Stimulated activated memory B cell treated with anti-CD40 and anti-IgM and Interleukin-4, amounts not matched to agents 10 μg/mL and 1 μg/mL and 100 μg/mL, for 72 hours (primary cell): ENCODE results near the gene RADIL.
A peak's percentile ranks its signal among the peaks of the same experiment; 100 is the strongest.
"Not testable (repeated sequence)": the region's sequence is repeated elsewhere in the genome, so short reads cannot be mapped to it uniquely, and the experiment has no call there.

Experiments
- ATAC-seq: fragments of 150-1000 bp; cut with Tn5 transposase; 2 replicates; pipeline ENCODE4 v1.10.0; 2021
- H3K27ac Mint-ChIP-seq: one replicate; pipeline ENCODE4 v1.8.0; 2022; ENCODE audit warnings: mild to moderate bottlenecking, mixed read lengths
- H3K27me3 Mint-ChIP-seq: one replicate; pipeline ENCODE4 v1.8.0; 2022; ENCODE audit warnings: mixed read lengths
- H3K36me3 Mint-ChIP-seq: one replicate; pipeline ENCODE4 v1.8.0; 2022; ENCODE audit warnings: mixed read lengths
- H3K4me1 Mint-ChIP-seq: one replicate; pipeline ENCODE4 v1.8.0; 2022; ENCODE audit warnings: mixed read lengths
- H3K4me3 Mint-ChIP-seq: one replicate; pipeline ENCODE4 v1.8.0; 2022; ENCODE audit warnings: mild to moderate bottlenecking, moderate library complexity, mixed read lengths
- H3K9me3 Mint-ChIP-seq: one replicate; pipeline ENCODE4 v1.8.0; 2022; ENCODE audit warnings: mixed read lengths

The RADIL gene, protein sequence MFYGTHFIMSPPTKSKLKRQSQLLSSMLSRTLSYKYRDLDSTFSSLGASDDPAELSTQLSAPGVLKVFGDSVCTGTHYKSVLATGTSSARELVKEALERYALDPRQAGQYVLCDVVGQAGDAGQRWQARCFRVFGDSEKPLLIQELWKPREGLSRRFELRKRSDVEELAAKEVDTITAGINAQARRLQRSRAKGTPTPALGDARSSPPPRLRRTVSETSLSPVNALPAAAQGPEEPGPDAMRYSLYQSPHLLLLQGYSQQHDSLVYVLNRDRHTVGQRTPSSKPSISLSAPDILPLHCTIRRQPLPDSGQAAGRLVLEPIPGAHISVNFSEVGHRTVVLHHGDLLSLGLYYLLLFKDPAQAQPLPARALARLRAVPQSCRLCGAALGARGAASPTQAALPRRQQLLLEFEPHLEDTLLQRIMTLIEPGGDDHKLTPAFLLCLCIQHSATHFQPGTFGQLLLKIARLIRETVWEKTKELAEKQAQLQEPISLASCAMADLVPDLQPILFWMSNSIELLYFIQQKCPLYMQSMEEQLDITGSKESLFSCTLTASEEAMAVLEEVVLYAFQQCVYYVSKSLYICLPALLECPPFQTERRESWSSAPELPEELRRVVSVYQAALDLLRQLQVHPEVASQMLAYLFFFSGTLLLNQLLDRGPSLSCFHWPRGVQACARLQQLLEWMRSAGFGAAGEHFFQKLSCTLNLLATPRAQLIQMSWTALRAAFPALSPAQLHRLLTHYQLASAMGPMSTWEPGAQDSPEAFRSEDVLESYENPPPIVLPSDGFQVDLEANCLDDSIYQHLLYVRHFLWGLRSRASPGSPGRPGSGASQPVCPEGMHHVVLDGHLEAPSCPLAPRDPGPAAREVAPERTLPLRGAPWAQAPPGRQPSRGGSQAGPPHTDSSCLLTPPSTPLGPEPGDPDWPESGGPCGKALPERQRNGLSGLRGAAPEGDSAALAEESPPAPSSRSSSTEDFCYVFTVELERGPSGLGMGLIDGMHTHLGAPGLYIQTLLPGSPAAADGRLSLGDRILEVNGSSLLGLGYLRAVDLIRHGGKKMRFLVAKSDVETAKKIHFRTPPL

DNA sequence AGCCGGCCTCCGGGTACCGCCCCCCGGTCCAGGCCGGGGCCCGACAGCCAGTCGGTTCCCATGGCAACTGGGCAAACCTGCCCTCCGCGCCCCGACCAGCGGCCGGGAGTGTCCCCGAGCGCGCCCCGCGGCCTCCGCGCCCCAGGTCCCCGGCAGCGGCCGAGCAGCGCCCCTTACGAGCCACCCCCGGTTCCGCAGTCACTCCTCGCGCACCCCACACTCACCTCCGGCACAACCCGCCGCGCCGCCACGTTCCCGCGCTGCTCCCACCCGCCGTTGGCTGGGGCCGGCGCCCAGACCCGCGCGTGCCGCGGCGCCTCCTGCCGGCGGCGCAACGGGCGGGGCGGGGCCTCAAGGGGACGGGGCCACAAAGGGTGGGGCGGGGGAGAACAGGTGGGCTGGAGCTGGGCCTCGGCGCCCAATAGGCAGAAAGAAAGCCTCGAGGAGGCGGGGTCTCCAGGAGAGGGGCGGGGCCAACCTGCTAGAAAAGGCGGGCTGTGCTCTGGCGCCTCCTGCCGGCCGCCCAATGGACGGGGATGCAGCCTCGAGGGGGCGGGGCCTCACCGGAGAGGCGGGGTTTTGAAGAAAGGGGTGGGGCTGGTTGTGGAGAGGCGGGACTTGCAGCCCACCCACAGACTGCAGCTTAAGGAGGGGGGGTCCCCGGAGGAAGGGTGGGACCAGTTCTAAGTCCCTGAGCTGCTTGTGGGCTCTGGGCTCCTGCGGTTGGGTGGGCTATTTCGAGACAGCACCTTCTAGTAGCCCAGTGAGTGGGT is at the start of gene RADIL:
Gene RADIL, minus strand, starts transcription at position 345 of the 773 bp plus-strand sequence. CDS start 5,577 bp downstream, outside the sequence.
- H3K4me1 Mint-ChIP-seq: peaks cover 16% of the 10 kb centered on the region
- H3K27ac Mint-ChIP-seq: no peak within 1 kb of the TSS
- no peaks in the 10 kb centered on the region for H3K9me3 Mint-ChIP-seq
- peaks cover 82% of the 10 kb centered on the region for H3K27me3 Mint-ChIP-seq
- H3K4me3 Mint-ChIP-seq: no peak within 1 kb of the TSS
- H3K36me3 Mint-ChIP-seq: no peaks in the 10 kb centered on the region
- peak; percentile 75 for ATAC-seq

DNA sequence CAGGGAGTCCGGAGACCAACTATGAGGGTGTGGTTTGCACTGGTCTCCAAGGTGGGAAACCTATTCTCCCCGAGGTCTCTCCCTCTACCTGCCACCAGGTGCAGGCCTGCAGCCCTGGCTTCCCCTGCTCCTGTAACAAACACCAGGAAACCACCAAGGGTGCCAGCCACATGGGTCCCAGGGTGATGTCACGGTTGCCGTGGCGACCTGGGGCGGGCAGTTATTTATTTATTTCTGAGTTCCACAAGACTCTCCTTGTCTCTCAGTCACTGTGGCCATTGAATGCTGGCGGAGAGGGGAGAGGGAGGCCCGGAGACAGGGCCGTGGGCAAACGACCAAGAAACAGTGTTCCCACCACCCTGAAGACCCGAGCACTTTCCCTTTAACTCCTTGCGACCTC is 48.4 kb upstream of the RADIL start:
- Mint-ChIP-seq H3K9me3 (no peaks in the 10 kb centered on the region), H3K4me3 (no peak overlapping the region), H3K4me1 (no peaks in the 10 kb centered on the region), H3K27ac (no peak overlapping the region), H3K27me3 (peaks cover 19% of the 10 kb centered on the region), H3K36me3 (no peaks in the 10 kb centered on the region)
- no peak for ATAC-seq

DNA sequence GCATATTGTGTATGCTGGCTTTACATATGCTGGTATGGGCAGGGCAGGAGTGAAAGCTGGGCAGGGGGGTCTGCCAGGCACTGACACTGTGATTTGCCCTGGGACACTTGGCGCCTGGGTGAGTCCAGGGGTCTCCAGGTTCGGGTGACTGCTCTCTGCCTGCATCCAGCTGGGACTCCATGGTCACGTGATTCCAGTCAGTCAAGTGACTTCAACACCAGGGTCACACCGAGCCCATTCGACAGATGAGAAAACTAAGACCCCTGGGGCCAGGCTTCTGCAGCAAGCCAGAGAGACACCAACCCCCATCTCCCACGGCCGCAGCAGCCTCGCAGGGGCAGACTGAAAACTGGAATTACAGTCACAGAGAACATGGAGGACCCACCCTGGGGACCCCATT is 45.5 kb upstream of the RADIL start:
- H3K4me1 Mint-ChIP-seq: no peaks in the 10 kb centered on the region
- H3K9me3 Mint-ChIP-seq: no peaks in the 10 kb centered on the region
- H3K4me3 Mint-ChIP-seq: no peak overlapping the region
- ATAC-seq: no peak
- no peaks in the 10 kb centered on the region for H3K36me3 Mint-ChIP-seq
- H3K27ac Mint-ChIP-seq: no peak overlapping the region
- H3K27me3 Mint-ChIP-seq: peaks cover 28% of the 10 kb centered on the region

DNA sequence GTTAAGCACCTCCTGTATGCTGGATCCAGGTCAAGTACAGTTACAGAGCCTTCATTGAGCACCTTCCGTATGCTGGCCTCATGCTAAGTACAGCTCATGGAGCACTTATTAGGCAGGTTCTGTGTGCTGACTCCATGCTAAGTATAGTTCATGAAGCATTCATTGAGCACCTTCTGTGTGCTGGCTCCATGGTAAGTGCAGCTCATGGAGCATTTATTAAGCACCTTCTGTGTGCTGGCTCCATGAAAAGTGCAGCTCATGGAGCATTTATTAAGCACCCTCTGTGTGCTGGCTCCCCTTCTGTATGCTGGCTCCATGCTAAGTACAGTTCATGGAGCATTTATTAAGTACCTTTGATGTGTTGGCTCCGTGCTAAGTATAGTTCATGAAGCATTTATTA is 44.9 kb upstream of the RADIL start:
- peaks cover 28% of the 10 kb centered on the region for H3K27me3 Mint-ChIP-seq
- no peaks in the 10 kb centered on the region for H3K36me3 Mint-ChIP-seq
- no peak overlapping the region for H3K4me3 Mint-ChIP-seq
- H3K27ac Mint-ChIP-seq: no peak overlapping the region
- no peaks in the 10 kb centered on the region for H3K9me3 Mint-ChIP-seq
- no peak for ATAC-seq
- no peaks in the 10 kb centered on the region for H3K4me1 Mint-ChIP-seq

DNA sequence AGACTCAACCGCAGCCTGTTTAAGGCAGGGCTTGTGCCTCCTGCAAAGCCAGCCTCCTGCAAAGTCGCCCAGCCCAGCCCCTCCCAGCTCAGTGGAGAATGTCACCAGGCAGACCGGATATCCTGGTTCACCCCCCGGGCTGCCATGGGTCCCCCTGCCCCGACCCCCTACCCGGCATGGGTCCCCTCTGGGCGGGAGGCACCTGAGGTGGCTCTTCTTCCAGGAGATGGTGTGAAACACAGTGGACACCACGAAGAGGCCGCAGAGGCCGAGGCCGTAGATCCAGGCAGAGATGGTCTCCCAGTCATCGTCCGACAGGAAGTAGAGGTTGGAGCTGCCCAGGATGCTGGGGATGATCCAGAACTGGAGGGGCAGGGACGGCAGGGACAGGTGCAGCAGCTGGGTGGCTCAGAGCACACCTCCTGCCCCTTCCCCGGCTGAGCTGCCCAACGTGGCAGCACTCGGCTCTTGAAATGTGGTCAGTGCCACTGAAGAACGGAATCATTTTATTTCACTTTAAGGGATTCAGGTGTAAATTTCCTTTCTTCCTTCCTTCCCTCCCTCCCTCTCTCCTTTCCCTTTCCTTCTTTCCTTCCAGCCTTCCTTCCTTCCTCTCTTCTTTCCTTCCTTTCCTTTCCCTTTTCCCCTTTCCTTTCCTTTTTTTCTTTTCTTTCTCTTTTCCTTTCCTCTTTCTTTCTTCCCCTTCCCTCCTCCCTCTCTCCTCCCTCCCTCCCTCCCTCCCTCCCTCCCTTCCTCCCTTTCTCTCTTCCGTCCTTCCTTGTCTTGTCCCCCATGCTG is 36.7 kb upstream of the RADIL start:
- ATAC-seq: no peak
- H3K27me3 Mint-ChIP-seq: peaks cover 30% of the 10 kb centered on the region
- no peaks in the 10 kb centered on the region for H3K9me3 Mint-ChIP-seq
- H3K4me1 Mint-ChIP-seq: no peaks in the 10 kb centered on the region
- H3K36me3 Mint-ChIP-seq: no peaks in the 10 kb centered on the region
- no peak overlapping the region for H3K27ac Mint-ChIP-seq
- no peak overlapping the region for H3K4me3 Mint-ChIP-seq

DNA sequence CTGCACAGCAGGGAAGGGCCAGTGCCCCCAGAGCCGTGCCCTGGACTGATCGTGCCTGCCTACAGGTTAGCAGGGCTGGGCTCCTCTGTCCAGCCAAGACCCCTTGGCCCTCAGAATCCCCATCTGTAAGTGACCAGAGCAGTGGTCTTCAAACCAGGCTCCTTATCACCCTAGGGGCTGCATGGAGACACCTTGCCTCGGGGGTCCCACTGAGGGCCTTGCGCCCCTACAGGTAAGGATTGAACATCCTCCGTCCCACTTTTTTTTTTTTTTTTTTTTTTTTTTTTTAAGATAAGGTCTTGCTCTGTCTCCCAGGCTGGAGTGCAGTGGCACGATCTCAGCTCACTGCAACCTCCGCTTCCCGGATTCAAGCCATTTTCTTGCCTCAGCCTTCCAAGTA is 32.6 kb upstream of the RADIL start:
- Mint-ChIP-seq H3K36me3 (no peaks in the 10 kb centered on the region), H3K27me3 (peaks cover 14% of the 10 kb centered on the region), H3K27ac (no peak overlapping the region), H3K9me3 (no peaks in the 10 kb centered on the region), H3K4me3 (no peak overlapping the region), H3K4me1 (no peaks in the 10 kb centered on the region)
- no peak for ATAC-seq

DNA sequence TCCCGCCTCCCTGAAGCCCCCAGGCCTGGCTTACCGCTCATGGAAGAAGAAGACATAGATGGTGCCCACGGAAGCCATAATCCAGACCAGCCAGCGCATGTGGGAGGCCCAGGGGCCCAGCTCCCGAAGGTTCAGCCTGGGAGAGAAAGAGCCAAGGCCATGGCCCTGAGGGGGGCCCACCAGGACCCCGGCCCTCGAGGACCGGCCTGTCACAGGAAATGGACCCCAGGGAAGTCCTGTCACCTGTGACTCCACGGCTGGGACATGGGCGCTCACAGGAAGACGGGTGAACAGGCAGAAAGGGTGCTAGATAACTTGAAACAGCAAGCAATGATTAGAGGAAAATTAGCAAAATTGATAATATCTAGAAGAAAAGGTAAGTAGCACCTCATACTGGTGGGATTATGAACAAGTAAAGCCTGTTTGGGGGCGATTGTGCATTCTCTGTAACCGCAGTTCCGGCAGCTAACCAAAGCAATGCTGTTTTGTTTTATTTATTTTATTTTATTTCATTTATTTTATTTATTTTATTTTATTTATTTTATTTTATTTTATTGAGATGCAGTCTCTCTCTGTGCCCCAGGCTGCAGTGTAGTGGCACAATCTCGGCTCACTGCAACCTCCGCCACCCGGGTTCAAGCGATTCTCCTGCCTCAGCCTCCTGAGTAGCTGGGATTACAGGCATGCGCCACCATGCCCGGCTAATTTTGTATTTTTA is 27.8 kb upstream of the RADIL start:
- Mint-ChIP-seq H3K27ac (no peak overlapping the region), H3K4me3 (no peak overlapping the region), H3K27me3 (peaks cover 16% of the 10 kb centered on the region), H3K9me3 (peaks cover 4% of the 10 kb centered on the region), H3K36me3 (no peaks in the 10 kb centered on the region), H3K4me1 (no peaks in the 10 kb centered on the region)
- no peak for ATAC-seq

DNA sequence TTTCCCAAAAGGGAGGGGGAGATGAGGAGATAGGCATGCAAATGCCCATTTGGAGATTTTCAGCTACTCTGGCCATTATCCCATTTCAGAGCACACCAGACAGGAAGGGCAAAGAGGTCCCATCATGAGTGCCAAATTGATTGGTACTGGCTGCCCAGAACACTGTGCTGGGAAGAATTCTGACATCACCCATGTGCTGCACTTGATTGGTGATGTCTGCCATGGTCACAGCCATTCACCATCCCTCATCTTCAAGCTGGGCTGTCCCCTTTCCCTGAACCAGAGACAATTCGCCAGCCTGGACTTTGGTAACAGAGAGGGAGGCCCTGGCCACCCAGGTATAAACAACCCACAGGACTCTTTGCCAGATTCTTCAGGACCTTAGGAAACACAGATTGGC is 23.2 kb upstream of the RADIL start:
- peaks cover 36% of the 10 kb centered on the region for H3K27me3 Mint-ChIP-seq
- H3K27ac Mint-ChIP-seq: no peak overlapping the region
- no peaks in the 10 kb centered on the region for H3K36me3 Mint-ChIP-seq
- H3K4me3 Mint-ChIP-seq: no peak overlapping the region
- ATAC-seq: no peak
- peaks cover 9% of the 10 kb centered on the region for H3K9me3 Mint-ChIP-seq
- H3K4me1 Mint-ChIP-seq: peaks cover 5% of the 10 kb centered on the region

DNA sequence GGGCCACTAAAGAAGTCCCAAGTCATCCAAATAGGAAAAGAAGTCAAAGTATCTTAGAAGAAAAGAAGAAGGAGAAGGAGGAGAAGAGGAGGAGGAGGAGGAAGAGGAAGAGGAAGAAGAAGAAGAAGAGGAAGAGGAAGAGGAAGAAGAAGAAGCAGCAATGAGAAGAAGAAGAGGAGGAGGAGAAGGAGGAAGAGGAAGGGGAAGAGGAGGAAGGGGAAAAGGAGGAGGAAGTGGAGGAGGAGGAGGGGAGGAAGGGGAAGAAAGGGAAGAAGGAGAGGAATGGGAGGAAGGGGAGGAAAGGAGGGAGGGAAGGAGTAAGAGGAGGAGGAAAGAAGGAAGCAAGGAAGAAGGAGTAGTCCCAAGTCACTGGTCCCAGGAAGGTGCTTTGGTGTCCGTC is 21.7 kb upstream of the RADIL start:
- ATAC-seq: no peak
- H3K36me3 Mint-ChIP-seq: no peaks in the 10 kb centered on the region
- peaks cover 5% of the 10 kb centered on the region for H3K4me1 Mint-ChIP-seq
- H3K27ac Mint-ChIP-seq: no peak overlapping the region
- H3K9me3 Mint-ChIP-seq: peaks cover 9% of the 10 kb centered on the region
- no peak overlapping the region for H3K4me3 Mint-ChIP-seq
- H3K27me3 Mint-ChIP-seq: peaks cover 33% of the 10 kb centered on the region

DNA sequence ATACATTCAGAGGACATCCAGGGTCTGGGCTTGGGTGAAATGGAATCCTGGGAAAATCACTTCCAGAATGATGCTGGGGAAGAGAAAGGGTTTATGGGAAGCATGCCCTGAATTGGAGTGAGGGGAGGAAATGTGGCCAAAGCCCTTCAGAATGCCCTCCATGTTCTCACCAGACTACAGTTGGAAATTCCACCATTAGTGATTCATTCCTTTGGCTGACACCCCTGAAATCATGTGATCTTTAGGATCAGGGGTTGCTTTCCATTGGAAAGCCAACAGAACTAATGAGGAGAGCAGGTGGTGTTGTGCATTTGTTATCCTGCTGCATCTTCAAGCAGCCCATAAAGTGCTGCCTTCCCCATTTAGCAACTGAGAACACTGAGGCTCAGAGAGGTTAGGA is 20.8 kb upstream of the RADIL start:
- Mint-ChIP-seq H3K36me3 (no peaks in the 10 kb centered on the region), H3K4me3 (no peak overlapping the region), H3K4me1 (peaks cover 5% of the 10 kb centered on the region), H3K27ac (no peak overlapping the region), H3K9me3 (peaks cover 9% of the 10 kb centered on the region), H3K27me3 (peaks cover 35% of the 10 kb centered on the region)
- no peak for ATAC-seq

DNA sequence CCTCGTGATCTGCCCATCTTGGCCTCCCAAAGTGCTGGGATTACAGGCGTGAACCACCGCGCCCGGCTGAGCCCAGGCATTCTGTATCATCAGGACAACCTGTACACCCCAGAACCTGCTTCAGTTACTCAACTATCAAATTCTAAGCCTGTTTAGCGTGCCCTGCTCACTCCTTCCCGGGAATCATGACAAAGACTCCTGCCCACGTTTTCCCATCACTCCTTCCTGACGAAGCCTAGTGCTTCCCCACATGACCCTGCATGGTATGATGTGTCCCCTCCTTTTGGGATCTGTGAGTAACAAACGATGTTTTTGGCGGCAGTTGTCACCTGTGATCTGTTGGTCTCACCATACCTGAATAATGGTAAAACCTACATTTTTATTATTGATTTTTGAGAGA is 12.2 kb upstream of the RADIL start:
- ATAC-seq: no peak
- Mint-ChIP-seq H3K4me1 (no peaks in the 10 kb centered on the region), H3K27me3 (peaks cover 37% of the 10 kb centered on the region), H3K4me3 (no peak overlapping the region), H3K9me3 (peaks cover 14% of the 10 kb centered on the region), H3K36me3 (no peaks in the 10 kb centered on the region), H3K27ac (no peak overlapping the region)

DNA sequence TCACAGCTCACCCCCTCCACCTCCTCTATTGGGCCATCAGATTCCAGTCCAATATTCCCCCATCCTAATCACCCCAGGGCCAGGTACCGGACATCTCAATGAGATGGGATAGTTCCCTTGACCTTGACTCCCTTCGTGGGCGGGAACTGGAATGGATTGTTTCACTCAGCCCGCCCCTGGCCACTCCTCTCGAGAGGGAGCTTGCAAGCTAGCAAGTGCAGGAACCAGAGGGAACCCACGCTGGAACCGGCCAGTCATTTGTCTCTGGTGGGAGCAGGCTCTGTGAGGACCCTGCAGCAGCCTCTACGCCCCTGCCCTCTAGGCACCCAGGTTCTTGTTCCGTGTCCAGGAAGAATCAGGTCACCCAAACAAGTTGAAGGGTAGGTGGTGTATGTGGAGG is 11.0 kb upstream of the RADIL start:
- Mint-ChIP-seq H3K4me1 (no peaks in the 10 kb centered on the region), H3K9me3 (peaks cover 14% of the 10 kb centered on the region), H3K4me3 (no peak overlapping the region), H3K36me3 (no peaks in the 10 kb centered on the region), H3K27ac (no peak overlapping the region), H3K27me3 (peaks cover 37% of the 10 kb centered on the region)
- ATAC-seq: no peak

DNA sequence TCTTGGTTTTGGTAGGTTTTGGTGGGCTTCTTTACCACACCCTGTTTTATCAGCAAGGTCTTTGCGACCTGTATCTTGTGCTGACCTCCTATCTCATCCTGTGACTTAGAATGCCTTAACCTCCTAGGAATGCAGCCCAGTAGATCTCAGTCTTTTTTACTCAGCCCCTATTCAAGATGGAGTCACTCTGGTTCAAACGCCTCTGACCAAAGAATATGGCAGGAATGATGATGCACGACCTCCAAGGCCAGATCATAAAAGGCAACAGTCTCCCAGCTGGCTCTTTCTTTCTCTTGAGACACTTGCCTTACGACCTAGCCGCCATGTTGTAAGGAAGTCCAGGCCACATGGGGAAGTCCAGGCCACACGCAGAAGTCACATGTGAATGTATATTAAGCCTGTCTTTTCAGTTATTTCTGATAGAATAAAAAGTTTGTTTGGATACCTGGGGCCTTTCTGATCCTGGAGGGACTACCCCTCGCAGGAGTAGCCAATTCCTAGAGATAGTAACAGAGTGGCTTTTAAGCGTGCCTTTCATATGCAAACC is 10.5 kb upstream of the RADIL start:
- peaks cover 42% of the 10 kb centered on the region for H3K27me3 Mint-ChIP-seq
- ATAC-seq: no peak
- no peaks in the 10 kb centered on the region for H3K4me1 Mint-ChIP-seq
- no peak overlapping the region for H3K4me3 Mint-ChIP-seq
- no peaks in the 10 kb centered on the region for H3K36me3 Mint-ChIP-seq
- H3K27ac Mint-ChIP-seq: no peak overlapping the region
- H3K9me3 Mint-ChIP-seq: peaks cover 14% of the 10 kb centered on the region

DNA sequence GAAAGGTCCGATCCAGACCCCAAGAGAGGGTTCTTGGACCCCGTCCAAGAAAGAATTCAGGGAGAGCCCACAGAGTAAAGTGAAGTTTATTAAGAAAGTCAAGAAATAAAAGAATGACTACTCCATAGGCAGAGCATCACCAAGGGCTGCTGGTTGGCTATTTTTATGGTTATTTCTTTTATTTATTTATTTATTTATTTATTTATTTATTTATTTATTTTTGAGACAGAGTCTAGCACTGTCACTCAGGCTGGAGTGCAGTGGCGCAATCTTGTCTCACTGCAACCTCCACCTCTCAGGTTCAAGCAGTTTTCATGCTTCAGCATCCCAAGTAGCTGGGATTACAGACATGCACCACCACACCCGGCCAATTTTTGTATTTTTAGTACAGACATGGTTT is 9.7 kb upstream of the RADIL start:
- H3K36me3 Mint-ChIP-seq, H3K4me1 Mint-ChIP-seq, H3K4me3 Mint-ChIP-seq, H3K9me3 Mint-ChIP-seq, ATAC-seq, H3K27ac Mint-ChIP-seq: not testable (repeated sequence)
- H3K27me3 Mint-ChIP-seq: peaks cover 43% of the 10 kb centered on the region
